ENCODE data around the gene TCP11L2.
"Not testable (repeated sequence)": the region's sequence is repeated elsewhere in the genome, so short reads cannot be mapped to it uniquely, and the experiment has no call there.

The TCP11L2 gene

DNA sequence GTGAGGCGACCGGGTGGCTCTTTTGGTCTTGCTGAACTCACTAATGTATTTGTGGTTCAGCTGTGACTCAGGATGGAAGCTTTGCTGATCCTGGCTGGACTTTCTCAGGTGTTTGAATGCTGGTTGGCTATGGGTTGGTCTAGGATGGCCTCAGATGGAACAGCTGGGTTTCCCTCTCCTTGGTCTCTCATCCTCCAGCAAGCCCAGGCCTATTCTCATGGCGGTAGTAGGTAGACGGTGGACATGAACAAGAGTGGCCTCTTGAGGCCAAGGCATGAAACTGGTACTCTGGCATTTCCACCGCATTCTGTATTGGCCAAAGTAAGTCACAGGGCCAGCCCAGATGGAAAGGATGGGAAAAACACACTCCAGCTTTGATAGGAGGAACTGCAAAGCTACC is 43.2 kb downstream of the TCP11L2 start:
- no peak for DNase-seq

DNA sequence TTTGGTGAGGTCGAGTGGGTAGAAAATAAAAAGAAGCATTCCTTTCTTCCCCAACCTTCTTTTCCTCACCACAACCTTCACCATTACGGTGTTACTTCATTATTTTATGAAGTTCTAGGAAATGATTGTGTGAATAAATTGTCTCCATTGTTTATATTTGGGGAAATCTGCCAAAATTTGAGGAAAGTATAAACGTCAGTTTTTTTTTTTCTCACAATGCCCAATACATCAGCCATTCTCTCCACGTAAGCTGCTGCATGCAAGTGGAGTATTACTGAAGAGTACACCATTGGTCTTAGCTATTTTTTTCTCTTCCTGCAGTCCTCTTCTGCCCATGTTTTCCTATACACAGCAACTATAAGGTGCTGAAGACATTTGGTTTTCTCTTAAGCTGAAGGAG is 45.9 kb downstream of the TCP11L2 start:
- no peak for DNase-seq

DNA sequence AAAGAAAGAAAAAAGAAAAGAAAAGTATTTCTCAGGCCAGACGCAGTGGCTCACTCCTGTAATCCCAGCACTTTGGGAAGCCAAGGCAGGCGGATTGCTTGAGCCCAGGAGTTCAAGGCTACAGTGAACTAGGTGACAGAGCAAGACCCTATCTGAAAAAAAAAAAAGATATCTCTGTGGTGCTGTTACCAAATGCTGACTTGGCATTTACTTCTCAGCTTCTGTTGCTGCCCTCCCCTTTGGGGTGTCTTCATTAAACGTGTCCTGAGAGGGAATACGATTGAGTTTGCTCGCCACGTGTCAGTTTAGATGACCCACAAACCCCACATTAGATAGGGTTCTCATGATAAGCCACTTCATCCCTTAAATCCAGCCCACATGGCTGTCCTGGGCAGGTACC is 50.6 kb downstream of the TCP11L2 start:
- DNase-seq = no peak

DNA sequence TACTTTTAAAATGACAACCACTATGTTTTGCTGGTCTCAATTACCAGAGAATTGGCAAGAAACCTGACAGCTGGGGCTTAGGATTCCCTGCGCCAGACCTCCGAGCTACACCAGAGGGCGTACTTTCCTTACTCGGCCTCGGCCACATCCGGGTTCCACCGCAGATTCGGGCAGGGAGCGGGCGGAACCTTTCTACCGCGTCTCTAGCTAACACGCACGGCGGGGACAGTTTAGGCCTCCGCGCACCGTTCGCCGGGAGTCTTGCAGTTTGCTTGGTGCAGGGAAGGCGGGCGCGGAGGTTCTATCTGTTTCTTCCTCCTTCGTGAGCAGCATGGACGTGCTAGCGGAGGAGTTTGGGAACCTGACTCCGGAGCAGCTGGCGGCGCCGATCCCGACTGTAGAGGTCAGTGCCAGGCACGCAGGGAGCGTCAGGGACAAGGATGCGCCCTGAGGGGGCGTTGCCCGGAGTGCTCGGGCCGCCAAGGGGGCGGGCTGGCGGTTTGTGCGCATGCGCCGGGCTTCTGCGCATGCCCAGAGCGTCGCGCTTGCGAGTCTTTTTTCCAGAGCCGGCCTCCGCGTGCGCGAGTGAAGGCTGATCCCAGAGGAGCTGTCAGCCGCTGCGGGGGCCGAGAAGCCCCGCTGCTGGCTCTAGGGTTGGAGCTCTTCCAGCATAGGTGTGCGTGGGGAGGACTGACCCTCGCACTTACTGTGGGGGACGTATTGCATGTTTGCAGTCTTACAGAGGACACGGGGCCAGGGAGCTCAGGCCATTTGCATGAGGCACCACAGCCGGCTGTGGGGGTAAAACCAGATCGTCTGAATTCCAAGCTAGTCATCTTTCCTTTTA is 55.2 kb downstream of the TCP11L2 start, which contains the start of gene POLR3B:
POLR3B (plus strand) TSS at position 200 of the 847 bp plus-strand sequence; CDS start at position 332, 132 bp downstream.
- DNase-seq = peak; percentile 50 to 85

DNA sequence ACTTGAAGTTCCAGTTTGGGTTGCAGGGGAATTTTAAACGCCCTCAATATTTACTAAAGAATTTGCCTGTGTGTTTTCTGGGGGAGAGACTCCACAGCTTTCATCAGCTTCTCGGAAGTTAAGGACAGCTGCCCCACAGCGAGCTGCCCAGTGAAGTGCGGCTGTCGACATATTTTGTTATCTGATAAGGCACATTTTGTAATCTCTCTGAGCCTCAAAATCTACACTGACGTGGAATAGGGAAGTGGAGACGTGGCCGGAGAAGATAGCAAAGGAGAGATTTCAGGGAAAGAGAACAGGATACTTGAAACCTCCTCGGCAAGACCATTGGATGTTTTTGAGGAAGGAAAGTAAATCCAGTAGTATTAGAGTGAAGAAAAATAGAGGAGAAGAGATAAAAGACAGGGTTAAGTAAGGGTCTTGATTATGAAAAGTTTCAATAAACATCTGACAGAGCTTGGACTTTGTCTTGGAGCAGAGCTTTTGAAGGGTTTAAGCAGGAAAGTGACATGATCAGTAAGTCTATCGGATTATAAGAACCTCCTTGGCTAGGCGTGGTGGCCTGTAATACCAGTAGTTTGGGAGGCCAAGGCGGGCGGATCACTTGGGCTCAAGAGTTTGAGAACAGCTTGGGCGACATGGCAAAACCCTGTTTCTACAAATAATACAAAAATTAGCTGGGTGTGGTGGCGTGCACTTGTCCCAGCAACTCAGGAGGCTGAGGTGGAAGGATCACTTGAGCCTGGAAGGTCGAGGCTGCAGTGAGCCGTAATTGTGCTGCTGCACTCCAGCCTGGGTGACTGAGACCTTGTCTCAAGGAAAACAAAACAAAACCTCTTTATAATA is 56.1 kb downstream of the TCP11L2 start:
- no peak for DNase-seq

DNA sequence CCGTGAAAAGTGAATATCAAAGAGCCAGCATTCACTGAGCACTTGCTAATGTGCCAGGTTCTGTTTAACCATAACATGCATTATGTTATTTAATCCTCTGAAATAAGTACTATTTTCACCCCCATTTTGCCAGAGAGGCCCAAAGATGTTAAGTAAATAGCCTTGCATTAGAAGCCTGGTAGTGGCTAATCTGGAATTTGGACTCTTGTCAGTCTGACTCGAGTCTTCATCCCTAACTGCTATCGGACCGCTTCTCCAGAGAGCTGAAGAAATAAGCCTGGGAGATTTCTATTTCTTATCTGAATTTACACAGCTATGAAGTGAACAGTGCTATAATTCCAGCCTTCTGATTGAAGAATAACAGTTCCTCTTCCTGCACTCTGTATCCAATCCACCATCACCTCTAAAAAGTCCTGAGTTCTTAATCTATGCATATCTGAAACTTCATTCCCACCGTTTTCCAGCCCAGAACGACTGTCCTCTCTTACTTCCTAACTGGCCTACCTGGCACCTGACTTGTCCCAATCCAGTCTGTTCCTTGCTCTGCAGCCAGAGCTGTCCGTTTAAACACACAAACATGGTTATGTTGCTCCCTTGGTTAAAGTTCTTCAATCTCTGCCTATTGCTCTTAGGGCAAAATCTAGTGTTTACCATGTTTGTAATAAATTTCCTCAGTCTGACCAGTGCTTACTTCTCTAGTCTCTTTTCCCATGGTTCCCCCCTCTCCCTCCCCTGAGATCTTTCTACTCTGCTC is 57.3 kb downstream of the TCP11L2 start:
- no peak for DNase-seq

DNA sequence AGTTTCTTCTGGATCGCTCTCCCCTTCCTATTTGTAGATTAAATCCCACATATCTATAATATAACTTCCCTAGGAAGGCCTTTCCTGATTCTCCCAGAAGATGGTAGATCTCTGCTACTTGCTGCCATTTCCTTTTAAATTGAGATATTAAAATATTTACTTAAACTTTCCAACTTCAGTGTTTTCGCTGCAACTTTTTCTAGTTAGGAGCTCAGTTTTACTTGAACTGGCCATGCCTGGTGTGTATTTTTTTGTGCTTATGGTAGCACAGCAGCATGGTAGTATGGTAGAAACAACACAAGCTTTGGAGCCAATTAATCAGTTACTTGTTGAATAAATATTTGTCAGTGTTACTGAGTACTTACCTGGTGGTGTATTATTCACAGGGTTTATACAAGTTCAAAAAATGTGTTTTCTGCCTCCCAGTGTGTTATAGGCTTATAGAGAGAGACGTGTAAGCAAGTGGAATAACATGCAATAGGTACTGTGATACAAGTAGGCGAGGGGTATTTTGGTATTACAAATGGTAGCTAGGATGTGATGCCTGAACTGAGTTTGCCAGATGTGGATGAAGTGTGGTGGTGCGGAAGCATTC is 58.0 kb downstream of the TCP11L2 start:
- DNase-seq = no peak

DNA sequence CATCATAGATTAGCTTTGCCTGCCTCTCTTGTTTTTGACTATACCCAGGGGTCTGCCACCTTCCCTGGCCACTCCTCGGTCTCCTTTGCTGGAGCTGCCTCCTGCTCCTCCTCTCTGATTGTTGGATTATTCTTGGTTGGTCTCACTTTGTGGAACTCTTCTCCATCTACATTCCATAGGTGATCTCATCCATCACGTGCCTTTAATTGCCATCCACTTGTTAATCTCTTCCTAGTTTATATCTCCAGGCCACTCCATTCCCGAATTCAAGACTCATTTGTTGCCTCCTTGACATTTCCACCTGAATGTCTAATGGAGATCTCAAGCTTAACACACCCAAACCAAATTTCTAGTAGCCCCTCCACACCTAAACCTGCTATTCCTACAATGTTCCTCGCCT is 60.4 kb downstream of the TCP11L2 start:
- no peak for DNase-seq

DNA sequence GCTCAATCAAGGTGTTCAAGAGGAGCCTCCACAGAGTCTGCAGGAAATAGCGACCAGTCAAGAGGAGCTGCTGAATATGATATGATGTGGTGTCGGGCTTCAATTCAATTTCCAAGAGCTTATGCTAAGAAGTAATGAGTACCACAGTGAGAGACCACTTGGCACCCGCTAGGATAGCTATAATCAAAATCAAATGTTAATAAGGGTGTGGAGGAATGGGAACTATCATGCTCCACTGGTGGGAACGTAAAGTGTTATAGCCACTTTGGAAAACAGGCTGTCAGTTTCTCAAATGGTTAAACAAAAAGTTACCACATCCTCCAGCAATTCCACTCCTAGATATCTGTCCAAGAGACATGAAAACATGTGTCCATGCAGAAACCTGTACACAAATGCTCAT is 61.7 kb downstream of the TCP11L2 start:
- no peak for DNase-seq

DNA sequence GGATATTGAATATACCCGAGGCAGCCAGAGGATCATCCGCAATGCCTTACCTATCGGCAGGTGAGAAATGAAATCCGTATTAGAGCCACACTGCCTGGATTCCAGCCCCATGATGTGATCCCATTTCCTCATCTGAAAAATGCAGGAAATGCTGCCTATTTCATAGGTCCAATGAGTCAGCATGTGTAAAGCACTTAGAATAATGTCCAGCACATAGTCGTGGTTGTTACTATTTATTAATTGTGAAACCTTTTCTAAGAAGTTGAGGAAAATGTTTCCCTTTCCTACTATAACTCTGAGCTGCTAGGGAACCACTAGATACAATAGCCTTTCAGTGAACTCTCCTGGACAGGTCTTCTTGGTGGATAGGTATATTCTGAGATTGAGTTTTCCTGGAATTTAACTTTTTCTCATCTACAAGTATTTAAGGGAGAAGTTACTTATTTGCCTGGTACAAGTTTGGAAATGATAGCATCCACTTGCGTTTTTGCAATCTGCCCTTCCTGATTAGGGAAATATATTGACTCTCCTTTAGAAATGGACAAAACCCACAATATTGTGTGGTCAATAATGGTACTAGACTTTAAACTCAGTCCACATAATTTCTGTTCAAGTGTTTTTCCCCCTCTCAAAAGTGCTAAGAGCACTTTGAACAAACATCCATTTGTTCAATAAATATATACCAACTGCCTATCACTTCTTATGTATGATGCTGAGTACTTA is 67.3 kb downstream of the TCP11L2 start:
- DNase-seq = no peak

DNA sequence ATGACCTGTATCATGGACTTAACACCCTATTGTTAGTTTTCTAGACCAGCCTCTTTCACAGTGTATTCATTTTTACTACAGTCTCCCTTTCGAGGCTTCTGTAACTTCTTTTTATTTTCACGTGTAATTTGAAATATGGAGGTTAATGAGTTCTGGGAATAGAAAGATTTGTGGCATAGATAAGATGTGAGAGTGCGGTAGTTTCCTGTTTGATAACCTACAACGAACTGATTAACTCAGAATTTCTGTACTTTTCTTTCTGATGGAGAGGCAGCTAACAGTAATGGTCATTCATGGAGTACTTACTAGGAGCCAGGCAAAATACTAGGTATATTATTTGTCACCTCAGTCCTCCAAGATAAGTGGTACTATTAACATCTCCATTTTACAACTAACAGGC is 76.3 kb downstream of the TCP11L2 start:
- no peak for DNase-seq

DNA sequence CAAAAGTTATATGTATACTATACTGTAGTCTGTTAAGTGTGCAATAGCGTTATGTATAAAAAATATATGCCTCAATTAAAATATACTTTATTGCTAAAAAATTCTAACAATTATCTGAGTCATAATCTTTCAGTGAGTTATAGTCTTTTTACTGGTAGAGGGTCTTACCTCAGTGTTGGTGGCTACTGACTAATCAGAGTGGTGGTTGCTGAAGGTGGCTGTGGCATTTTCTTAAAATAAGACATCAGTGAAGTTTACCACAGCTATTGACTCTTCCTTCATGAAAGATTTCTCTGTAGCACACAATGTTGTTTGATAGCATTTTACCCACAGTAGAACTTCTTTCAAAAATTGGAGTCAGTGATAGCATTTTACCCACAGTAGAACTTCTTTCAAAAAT is 78.4 kb downstream of the TCP11L2 start:
- no peak for DNase-seq

DNA sequence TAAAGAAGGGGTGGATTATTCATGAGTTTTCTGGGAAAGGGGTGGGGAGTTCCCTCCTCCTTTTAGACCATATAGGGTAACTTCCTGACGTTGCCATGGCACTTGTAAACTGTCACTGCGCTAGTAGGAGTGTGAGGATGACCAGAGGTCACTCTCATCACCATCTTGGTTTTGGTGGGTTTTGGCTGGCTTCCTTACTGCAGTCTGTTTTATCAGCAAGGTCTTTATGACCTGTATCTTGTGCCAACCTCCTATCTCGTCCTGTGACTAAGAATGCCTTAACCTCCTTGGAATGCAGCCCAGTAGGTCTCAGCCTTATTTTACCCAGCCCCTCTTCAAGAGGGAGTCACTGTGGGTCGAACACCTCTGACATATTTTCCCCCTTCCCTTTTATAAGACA is 79.3 kb downstream of the TCP11L2 start:
- not testable (repeated sequence) for DNase-seq

DNA sequence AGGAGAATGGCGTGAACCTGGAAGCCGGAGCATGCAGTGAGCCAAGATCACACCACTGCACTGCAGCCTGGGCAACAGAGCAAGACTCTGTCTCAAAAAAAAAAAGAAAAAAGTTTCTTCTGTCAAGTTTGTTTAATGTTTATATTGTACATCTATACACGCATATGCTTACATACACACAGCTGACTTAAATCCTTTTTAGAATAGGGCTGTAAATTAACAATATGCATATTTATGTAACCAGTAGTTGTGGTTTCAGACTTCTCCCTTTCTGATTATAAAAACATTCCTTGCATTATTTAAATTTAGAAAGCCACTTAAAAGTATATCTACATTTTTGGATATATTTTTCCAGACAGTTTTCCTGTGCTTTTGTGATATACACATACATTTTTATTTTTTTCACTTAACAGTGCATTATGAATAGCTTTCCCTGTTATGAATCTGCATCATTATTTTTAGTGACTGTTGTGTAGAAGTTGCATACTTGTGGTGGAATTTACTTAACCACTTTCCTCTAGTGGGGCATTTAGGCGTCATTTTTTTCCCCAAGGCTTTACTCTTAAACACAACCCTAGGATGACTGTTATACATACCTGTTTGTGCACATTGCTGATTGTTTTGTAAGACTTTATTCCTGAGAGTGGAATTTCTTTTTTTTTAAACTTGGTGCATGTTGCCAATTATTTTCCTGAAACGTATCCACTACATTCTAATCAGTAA is 84.4 kb downstream of the TCP11L2 start:
- DNase-seq = no peak

DNA sequence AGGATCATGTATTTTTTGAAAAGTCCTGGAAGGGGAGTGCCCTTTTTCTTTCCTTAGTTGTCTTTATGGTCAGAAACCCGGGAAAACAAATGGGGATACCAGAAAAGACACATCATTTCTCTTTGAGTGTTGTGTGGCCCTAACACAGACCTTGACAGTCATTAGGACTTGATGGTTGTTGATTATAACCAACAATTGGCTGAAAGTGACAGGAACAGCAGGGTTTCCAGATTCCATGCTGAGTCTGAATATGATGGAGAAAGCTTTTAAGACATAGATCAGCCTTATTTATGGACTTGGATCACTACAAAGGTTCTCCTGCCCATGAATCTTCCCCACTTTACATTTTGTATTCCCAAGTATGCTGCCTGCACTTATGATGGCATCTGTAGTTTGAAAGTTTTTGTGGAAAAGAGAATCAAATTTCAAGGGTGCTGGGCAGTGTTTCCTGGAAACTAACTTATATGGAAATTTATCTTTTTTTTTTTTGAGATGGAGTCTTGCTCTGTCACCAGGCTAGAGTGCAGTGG is 85.4 kb downstream of the TCP11L2 start:
- no peak for DNase-seq

DNA sequence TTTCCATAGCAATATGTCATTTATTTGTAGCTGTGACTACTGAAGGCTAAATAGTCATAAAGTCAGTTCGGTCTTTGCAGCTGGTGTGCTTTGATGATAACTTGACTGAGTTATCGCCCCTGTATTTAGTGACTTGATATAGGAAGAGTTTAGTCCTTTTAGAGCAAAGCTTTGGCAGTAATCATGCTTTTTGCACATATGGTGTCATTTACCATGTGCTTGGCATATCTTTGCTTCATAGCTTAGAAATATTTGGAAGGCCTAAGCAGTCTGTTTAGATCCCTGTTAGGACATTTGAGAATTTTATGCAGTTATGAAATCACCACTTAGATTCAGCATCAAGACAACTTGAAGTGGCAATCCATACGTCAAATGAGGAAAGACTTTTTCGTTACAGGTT is 86.6 kb downstream of the TCP11L2 start:
- no peak for DNase-seq

DNA sequence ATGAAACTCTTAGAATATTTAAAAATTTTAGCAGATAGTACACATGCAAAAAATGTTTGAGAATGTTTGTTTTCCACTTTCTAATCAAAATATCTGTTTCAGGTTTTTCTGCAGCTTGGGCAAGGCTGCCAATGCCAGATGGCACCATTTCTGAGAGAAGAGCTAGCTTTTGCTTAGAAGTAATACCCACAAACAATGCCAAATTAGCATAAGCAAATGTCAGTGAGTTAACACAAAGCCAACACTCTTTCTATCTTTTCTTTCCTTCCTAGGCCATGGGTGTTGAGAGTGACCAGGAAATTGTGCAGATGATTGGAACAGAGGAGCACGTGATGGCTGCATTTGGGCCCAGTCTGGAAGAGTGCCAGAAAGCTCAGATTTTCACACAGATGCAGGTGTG is 90.2 kb downstream of the TCP11L2 start:
- DNase-seq = peak in 1 of 2 experiments; percentile 10

Measured in cerebellar nuclear complex (tissue), 1 donor.